BLaER1 (cell line): ENCODE results near the gene ELMOD3.
"Not testable (repeated sequence)": the region's sequence is repeated elsewhere in the genome, so short reads cannot be mapped to it uniquely, and the experiment has no call there.

Source experiments
- H3K27ac ChIP-seq: shearing (Covaris generic); formaldehyde crosslinking; 2 replicates; pipeline ENCODE4 v1.8.1; 2022
- H3K27me3 ChIP-seq: shearing (Covaris generic); formaldehyde crosslinking; 2 replicates; pipeline ENCODE4 v1.8.1; 2022
- H3K36me3 ChIP-seq: shearing (Covaris generic); formaldehyde crosslinking; 2 replicates; pipeline ENCODE4 v1.8.1; 2022
- H3K4me1 ChIP-seq: shearing (Covaris generic); formaldehyde crosslinking; 2 replicates; pipeline ENCODE4 v1.8.1; 2022
- H3K4me2 ChIP-seq: shearing (Covaris generic); formaldehyde crosslinking; 2 replicates; pipeline ENCODE4 v1.8.1; 2022
- H3K4me3 ChIP-seq: shearing (Covaris generic); formaldehyde crosslinking; 2 replicates; pipeline ENCODE4 v1.8.1; 2022
- H3K9ac ChIP-seq: shearing (Covaris generic); formaldehyde crosslinking; 2 replicates; pipeline ENCODE4 v1.8.1; 2022
- H3K9me3 ChIP-seq: shearing (Covaris generic); formaldehyde crosslinking; 2 replicates; pipeline ENCODE4 v1.8.1; 2022
- H4K20me1 ChIP-seq: shearing (Covaris generic); formaldehyde crosslinking; 2 replicates; pipeline ENCODE4 v1.8.1; 2022
- Cebpa-rat ChIP-seq: shearing (Covaris generic); IDR thresholded peaks from 2 replicates; pipeline ENCODE4 v1.8.1; 2022

Gene ELMOD3

GRCh38 chr2:85438201-85439024 lies 83.8 kb downstream of the ELMOD3 start:
- no peaks in the 10 kb centered on the region for H3K36me3 ChIP-seq
- peak overlapping the region; percentile 97 for H3K4me2 ChIP-seq
- peaks cover 57% of the 10 kb centered on the region for H3K4me1 ChIP-seq
- peak overlapping the region; percentile 58 for H3K4me3 ChIP-seq
- peak overlapping the region; percentile 83 for H3K27ac ChIP-seq
- peak overlapping the region; percentile 77 for H3K9ac ChIP-seq
- H3K27me3 ChIP-seq = no peaks in the 10 kb centered on the region
- no peak for TF ChIP-seq Cebpa-rat
- H4K20me1 ChIP-seq = no peaks in the 10 kb centered on the region
- H3K9me3 ChIP-seq = no peaks in the 10 kb centered on the region

- H3K4me1 ChIP-seq = peaks cover 50% of the 10 kb centered on the region
- peak overlapping the region; percentile 77; the same call in 1 of the 2 replicates for H3K9ac ChIP-seq
- H3K36me3 ChIP-seq = no peaks in the 10 kb centered on the region
- TF ChIP-seq Cebpa-rat = no peak
- H3K4me2 ChIP-seq = peak overlapping the region; percentile 97
- H3K4me3 ChIP-seq = no peak overlapping the region
- no peaks in the 10 kb centered on the region for H3K9me3 ChIP-seq
- H4K20me1 ChIP-seq = no peaks in the 10 kb centered on the region
- H3K27ac ChIP-seq = peak overlapping the region; percentile 83
- H3K27me3 ChIP-seq = no peaks in the 10 kb centered on the region
These were observed 84.5 kb downstream of the ELMOD3 start for GRCh38 chr2:85439025-85439472.

- H3K36me3 ChIP-seq, H3K27me3 ChIP-seq, H4K20me1 ChIP-seq, H3K9ac ChIP-seq, H3K4me3 ChIP-seq, H3K9me3 ChIP-seq: not testable (repeated sequence)
- Histone ChIP-seq H3K27ac (0 out of 2 replicates have a peak overlapping the region, but pooled peaks have one; percentile 83), H3K4me1 (peaks cover 45% of the 10 kb centered on the region), H3K4me2 (peak overlapping the region; percentile 97)
These were observed 85.0 kb downstream of the ELMOD3 start for GRCh38 chr2:85439569-85439968.

GRCh38 chr2:85439986-85440385 lies 85.4 kb downstream of the ELMOD3 start:
- Histone ChIP-seq H3K4me2 (no peak overlapping the region), H3K27ac (no peak overlapping the region), H3K27me3 (no peaks in the 10 kb centered on the region), H3K9me3 (no peaks in the 10 kb centered on the region), H4K20me1 (no peaks in the 10 kb centered on the region), H3K4me1 (peaks cover 41% of the 10 kb centered on the region), H3K4me3 (no peak overlapping the region), H3K9ac (no peak overlapping the region), H3K36me3 (no peaks in the 10 kb centered on the region)
- TF ChIP-seq Cebpa-rat = no peak

- peaks cover 41% of the 10 kb centered on the region for H3K4me1 ChIP-seq
- no peaks in the 10 kb centered on the region for H3K36me3 ChIP-seq
- no peaks in the 10 kb centered on the region for H4K20me1 ChIP-seq
- no peak overlapping the region for H3K4me2 ChIP-seq
- no peaks in the 10 kb centered on the region for H3K9me3 ChIP-seq
- no peaks in the 10 kb centered on the region for H3K27me3 ChIP-seq
- TF ChIP-seq Cebpa-rat = no peak
- no peak overlapping the region for H3K9ac ChIP-seq
- H3K4me3 ChIP-seq = no peak overlapping the region
- H3K27ac ChIP-seq = no peak overlapping the region
These were observed 86.2 kb downstream of the ELMOD3 start for GRCh38 chr2:85440729-85441128.
